ENCODE results near the gene PAXX.

The PAXX gene

GRCh38 chr9:137034039-137034708, 42.0 kb downstream of the PAXX start:
- Histone ChIP-seq H3K79me2 (ENCODE audit: insufficient read depth, low read length) (no peaks in the 10 kb centered on the region), H4K20me1 (ENCODE audit: insufficient read depth, low read length) (peaks cover 22% of the 10 kb centered on the region), H3K4me3 (ENCODE audit: low read depth in 1 of 2, low read length in 2 of 2) (no peak overlapping the region), H2AFZ (ENCODE audit: low read depth, low read length) (no peak overlapping the region), H3K4me2 (ENCODE audit: insufficient read depth, low read length) (no peak overlapping the region), H3K36me3 (ENCODE audit: insufficient read depth, low read length) (no peaks in the 10 kb centered on the region), H3K9me3 (ENCODE audit: insufficient read depth, low read length, severe bottlenecking) (no peaks in the 10 kb centered on the region), H3K27ac (ENCODE audit: low read length) (no peak overlapping the region), H3K27me3 (ENCODE audit: insufficient read depth, low read length, poor library complexity) (peaks cover 9% of the 10 kb centered on the region), H3K9ac (ENCODE audit: low read depth, low read length) (no peak overlapping the region), H3K4me1 (ENCODE audit: insufficient read depth, low read length) (peaks cover 15% of the 10 kb centered on the region)
- TF ChIP-seq CTCF (IDR thresholded peaks at IDR 0.05; ENCODE audit: borderline replicate concordance, extremely low read depth, low read length, poor library complexity, severe bottlenecking) (no peak), EZH2 (IDR thresholded peaks at IDR 0.05; ENCODE audit: borderline replicate concordance, low read depth, low read length, severe bottlenecking) (no peak)
- no peak for ATAC-seq (ENCODE audit: insufficient read depth, low read depth)
- no peak for DNase-seq

GRCh38 chr9:137034709-137035506, 42.7 kb downstream of the PAXX start:
- peaks cover 9% of the 10 kb centered on the region for H3K27me3 ChIP-seq (ENCODE audit: insufficient read depth, low read length, poor library complexity)
- H3K9me3 ChIP-seq (ENCODE audit: insufficient read depth, low read length, severe bottlenecking): no peaks in the 10 kb centered on the region
- no peak overlapping the region for H3K9ac ChIP-seq (ENCODE audit: low read depth, low read length)
- H3K4me2 ChIP-seq (ENCODE audit: insufficient read depth, low read length): peak overlapping the region; percentile 41
- H3K79me2 ChIP-seq (ENCODE audit: insufficient read depth, low read length): no peaks in the 10 kb centered on the region
- DNase-seq (peak; percentile 82), ATAC-seq (ENCODE audit: insufficient read depth, low read depth) (peak; percentile 97)
- H2AFZ ChIP-seq (ENCODE audit: low read depth, low read length): 0 out of 2 replicates have a peak overlapping the region, but pooled peaks have one; percentile 34
- peaks cover 16% of the 10 kb centered on the region for H4K20me1 ChIP-seq (ENCODE audit: insufficient read depth, low read length)
- peaks cover 11% of the 10 kb centered on the region for H3K4me1 ChIP-seq (ENCODE audit: insufficient read depth, low read length)
- no peak overlapping the region for H3K27ac ChIP-seq (ENCODE audit: low read length)
- H3K4me3 ChIP-seq (ENCODE audit: low read depth in 1 of 2, low read length in 2 of 2): no peak overlapping the region
- TF ChIP-seq CTCF (IDR thresholded peaks at IDR 0.05; ENCODE audit: borderline replicate concordance, extremely low read depth, low read length, poor library complexity, severe bottlenecking) (peak; percentile 92), EZH2 (IDR thresholded peaks at IDR 0.05; ENCODE audit: borderline replicate concordance, low read depth, low read length, severe bottlenecking) (peak; percentile 55)
- H3K36me3 ChIP-seq (ENCODE audit: insufficient read depth, low read length): no peaks in the 10 kb centered on the region

GRCh38 chr9:137035507-137035834, 43.2 kb downstream of the PAXX start:
- peaks cover 16% of the 10 kb centered on the region for H4K20me1 ChIP-seq (ENCODE audit: insufficient read depth, low read length)
- peaks cover 11% of the 10 kb centered on the region for H3K4me1 ChIP-seq (ENCODE audit: insufficient read depth, low read length)

More at GRCh38 chr9:137035507-137035834, 43.2 kb downstream of the PAXX start:
- Histone ChIP-seq H2AFZ (ENCODE audit: low read depth, low read length) (0 out of 2 replicates have a peak overlapping the region, but pooled peaks have one; percentile 34), H3K4me2 (ENCODE audit: insufficient read depth, low read length) (no peak overlapping the region), H3K9me3 (ENCODE audit: insufficient read depth, low read length, severe bottlenecking) (no peaks in the 10 kb centered on the region), H3K9ac (ENCODE audit: low read depth, low read length) (no peak overlapping the region), H3K27ac (ENCODE audit: low read length) (no peak overlapping the region), H3K27me3 (ENCODE audit: insufficient read depth, low read length, poor library complexity) (peaks cover 9% of the 10 kb centered on the region), H3K79me2 (ENCODE audit: insufficient read depth, low read length) (no peaks in the 10 kb centered on the region), H3K4me3 (ENCODE audit: low read depth in 1 of 2, low read length in 2 of 2) (no peak overlapping the region), H3K36me3 (ENCODE audit: insufficient read depth, low read length) (no peaks in the 10 kb centered on the region)
- peak; percentile 21; the same call in 2 of the 3 replicates for ATAC-seq (ENCODE audit: insufficient read depth, low read depth)
- no peak for TF ChIP-seq EZH2 (IDR thresholded peaks at IDR 0.05; ENCODE audit: borderline replicate concordance, low read depth, low read length, severe bottlenecking)
- TF ChIP-seq CTCF (IDR thresholded peaks at IDR 0.05; ENCODE audit: borderline replicate concordance, extremely low read depth, low read length, poor library complexity, severe bottlenecking): no peak
- no peak for DNase-seq
